NCI-H1436 (cell line): ENCODE data around the gene NCMAP.
"Not testable (repeated sequence)": the region's sequence is repeated elsewhere in the genome, so short reads cannot be mapped to it uniquely, and the experiment has no call there.

Experiments
- DNase-seq: peaks from one replicate; lab custom pipeline; 2025; lab: John Stamatoyannopoulos, UW

Gene NCMAP

DNA sequence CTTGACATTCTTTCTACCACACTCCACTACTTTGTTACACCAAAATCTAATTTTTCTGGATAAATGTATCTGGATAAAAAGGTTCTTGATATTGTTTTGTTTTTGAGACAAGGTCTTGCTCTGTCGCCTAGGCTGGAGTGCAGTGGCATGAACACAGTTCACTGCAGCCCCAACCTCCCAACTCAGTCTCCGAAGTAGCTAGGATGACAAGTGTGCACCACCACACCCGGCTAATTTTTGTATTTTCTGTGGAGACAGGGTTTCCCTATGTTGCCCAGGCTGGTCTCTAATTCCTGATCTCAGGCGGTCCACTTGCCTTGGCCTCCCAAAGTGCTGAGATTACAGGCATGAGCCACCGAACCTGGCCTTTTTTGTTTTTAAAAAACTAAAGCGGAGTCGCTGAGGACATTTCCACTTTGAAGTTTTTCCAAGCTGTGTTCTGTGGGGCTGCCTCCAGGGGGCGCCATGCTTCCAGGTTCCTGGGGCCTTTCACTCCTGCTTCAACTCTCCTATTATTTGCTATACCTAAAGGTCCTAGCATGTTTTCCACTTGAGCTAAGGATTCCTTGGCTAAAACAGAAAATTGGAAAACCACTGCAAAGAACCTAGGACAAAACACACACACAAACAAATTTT is 14.1 kb upstream of the NCMAP start:
- DNase-seq = no peak

GRCh38 chr1:24544239-24544638 is 11.6 kb upstream of the NCMAP start:
- no peak for DNase-seq

DNA sequence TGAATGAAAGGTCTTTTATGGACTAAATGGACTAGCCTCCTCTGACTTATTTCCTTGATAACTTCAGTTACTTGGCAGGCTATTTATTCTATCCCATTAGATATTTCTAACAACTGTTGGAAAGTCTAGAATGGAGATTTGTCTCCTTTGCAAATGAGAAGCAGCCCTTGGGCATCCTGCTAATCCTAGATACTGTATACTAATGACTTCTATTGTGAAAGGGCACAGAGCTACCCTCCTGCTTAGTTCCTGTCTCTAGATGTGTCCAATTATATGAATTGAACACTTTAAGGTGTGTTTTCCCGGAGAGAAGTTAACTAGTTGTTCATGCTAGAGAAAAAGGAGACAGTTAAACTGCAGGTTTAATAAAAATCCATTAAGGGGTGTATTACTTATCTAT is 10.2 kb upstream of the NCMAP start:
- DNase-seq = no peak

GRCh38 chr1:24547195-24547594 is 8.7 kb upstream of the NCMAP start:
- no peak for DNase-seq

- no peak for DNase-seq
Observed at GRCh38 chr1:24548070-24548469, 7.8 kb upstream of the NCMAP start.

GRCh38 chr1:24549210-24549609 is 6.7 kb upstream of the NCMAP start:
- not testable (repeated sequence) for DNase-seq

- no peak for DNase-seq
Observed at GRCh38 chr1:24551290-24551959, 4.5 kb upstream of the NCMAP start.

GRCh38 chr1:24551960-24552571 is 3.8 kb upstream of the NCMAP start:
- no peak for DNase-seq

GRCh38 chr1:24553931-24554330 is 2.0 kb upstream of the NCMAP start:
- no peak for DNase-seq

DNA sequence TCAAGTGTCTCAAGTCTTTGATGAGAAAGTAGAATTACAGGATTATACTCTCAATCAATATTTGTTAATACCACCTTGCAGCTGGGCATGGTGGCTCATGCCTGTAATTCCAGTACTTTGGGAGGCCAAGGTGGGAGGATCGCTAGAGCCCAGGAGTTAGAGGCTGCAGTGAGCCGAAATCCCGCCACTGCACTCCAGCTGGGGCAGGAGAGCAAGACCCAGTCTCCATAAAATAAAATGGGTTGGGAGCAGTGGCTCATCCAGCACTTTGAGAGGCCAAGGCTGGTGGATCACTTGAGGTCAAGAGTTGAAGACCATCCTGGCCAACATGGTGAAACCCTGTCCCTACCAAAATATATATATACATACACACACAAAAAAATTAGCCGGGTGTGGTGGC is 1.2 kb upstream of the NCMAP start:
- no peak for DNase-seq

GRCh38 chr1:24556414-24556795 is 518 bp downstream of the NCMAP start:
- DNase-seq = no peak

GRCh38 chr1:24557220-24557619 is 1.3 kb downstream of the NCMAP start:
- no peak for DNase-seq

GRCh38 chr1:24557711-24558131 is 1.8 kb downstream of the NCMAP start:
- DNase-seq = no peak

DNA sequence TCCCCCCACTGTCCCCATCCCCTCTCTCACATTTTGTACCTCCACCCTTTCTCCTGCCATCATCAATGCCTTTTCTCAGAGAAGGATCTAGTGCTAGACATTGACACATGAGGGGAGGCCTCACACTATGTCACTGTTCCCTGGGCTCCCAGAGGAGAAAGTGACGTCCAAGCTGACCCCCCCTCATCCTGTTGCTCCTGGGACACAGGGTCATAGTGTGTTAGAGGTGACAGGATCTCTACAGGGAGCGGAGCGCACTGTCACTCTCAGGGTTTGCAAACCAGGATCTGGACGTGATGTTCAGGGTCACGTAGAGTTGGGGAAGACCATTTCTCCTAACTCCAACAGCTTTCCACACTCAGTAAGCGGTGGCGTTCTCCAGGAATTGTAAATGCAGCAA is 2.6 kb downstream of the NCMAP start:
- no peak for DNase-seq

GRCh38 chr1:24558902-24559791 is 3.3 kb downstream of the NCMAP start:
- no peak for DNase-seq

GRCh38 chr1:24560361-24560760 is 4.5 kb downstream of the NCMAP start:
- DNase-seq = no peak

GRCh38 chr1:24562625-24563024 is 6.7 kb downstream of the NCMAP start:
- peak; percentile 58 for DNase-seq

- DNase-seq = no peak
Observed at GRCh38 chr1:24564695-24565094, 8.8 kb downstream of the NCMAP start.

GRCh38 chr1:24566236-24566867 is 10.5 kb downstream of the NCMAP start:
- no peak for DNase-seq

DNA sequence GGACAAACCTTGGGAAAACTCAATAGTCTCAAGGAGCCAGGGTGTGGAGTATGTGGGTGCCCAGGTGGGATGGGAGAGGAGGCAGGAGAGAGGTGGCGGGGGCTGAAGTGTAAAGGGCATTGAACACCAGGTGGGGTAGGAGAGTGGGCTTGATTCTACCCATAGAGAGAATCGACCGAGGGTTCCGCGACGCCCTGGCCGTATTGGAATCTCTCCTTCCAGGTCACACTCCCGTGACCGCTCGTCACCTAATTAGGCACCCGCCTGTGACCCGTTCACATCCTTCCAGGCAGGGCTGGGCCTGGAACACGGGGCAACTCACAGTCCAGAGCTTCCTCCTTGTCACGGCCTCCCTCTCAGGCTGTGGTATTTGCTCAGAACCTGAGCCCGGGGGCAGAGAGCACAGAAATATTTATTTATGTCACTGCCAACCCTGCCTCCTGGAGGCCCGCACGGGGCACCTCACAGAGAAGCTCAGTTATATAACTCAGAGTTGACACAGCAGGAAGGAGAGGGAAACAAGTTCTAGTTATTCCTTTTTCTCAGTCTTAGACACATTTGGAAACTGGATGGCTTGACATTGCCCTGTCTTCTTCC is 12.0 kb downstream of the NCMAP start:
- no peak for DNase-seq

- DNase-seq = no peak
Observed at GRCh38 chr1:24568475-24568874, 12.6 kb downstream of the NCMAP start.
